Measurements from ENCODE around the gene MLF2. TPM values are rescaled to one million over a fixed set of nuclear protein-coding genes. Genes with fewer than 3 reads are reported as not detected.

The MLF2 gene
- polyA plus RNA-seq, 1 donor from 2014 or later, result 134 TPM

- H3K27me3 ChIP-seq (ENCODE audit: insufficient read depth, low read depth, low read length), result no peaks in the 10 kb centered on the region
- H3K4me2 ChIP-seq (ENCODE audit: low read length), result no peak overlapping the region
Measured at GRCh38 chr12:6774499-6775062, 21.6 kb upstream of the MLF2 start.

More at GRCh38 chr12:6774499-6775062, 21.6 kb upstream of the MLF2 start:
- no peak overlapping the region for H2AFZ ChIP-seq (ENCODE audit: low read depth, low read length)
- H3K9ac ChIP-seq (ENCODE audit: low read length), result no peak overlapping the region
- no peaks in the 10 kb centered on the region for H3F3A ChIP-seq (ENCODE audit: insufficient read depth, low read length, poor library complexity, severe bottlenecking)
- peaks cover 7% of the 10 kb centered on the region for H3K36me3 ChIP-seq (ENCODE audit: insufficient read depth, low read length)
- TF ChIP-seq TAF1 (IDR thresholded peaks at IDR 0.05; ENCODE audit: low read depth) (no peak), CTCF (IDR thresholded peaks at IDR 0.05; ENCODE audit: poor library complexity, severe bottlenecking) (no peak), REST (IDR thresholded peaks at IDR 0.05; ENCODE audit: borderline replicate concordance) (no peak), EZH2 (IDR thresholded peaks at IDR 0.05; ENCODE audit: borderline replicate concordance, insufficient read depth, low read length, poor library complexity, severe bottlenecking) (no peak), RAD21 (conservative IDR thresholded peaks at IDR 0.05) (no peak), SMC3 (conservative IDR thresholded peaks at IDR 0.05; ENCODE audit: poor library complexity) (no peak), MXI1 (conservative IDR thresholded peaks at IDR 0.05; ENCODE audit: poor library complexity, severe bottlenecking) (no peak), POLR2AphosphoS5 (IDR thresholded peaks at IDR 0.05) (no peak)
- H3K27ac ChIP-seq (ENCODE audit: low read length), result no peak overlapping the region
- H3K9me2 ChIP-seq (ENCODE audit: insufficient read depth, low read length), result no peaks in the 10 kb centered on the region
- peaks cover 13% of the 10 kb centered on the region for H4K20me1 ChIP-seq (ENCODE audit: insufficient read depth)
- no peak overlapping the region for H3K4me3 ChIP-seq (ENCODE audit: low read length)
- H3K79me2 ChIP-seq (replicated peaks; ENCODE audit: insufficient read depth, low read length), result peaks cover 22% of the 10 kb centered on the region
- no peaks in the 10 kb centered on the region for H3K9me3 ChIP-seq (ENCODE audit: low read length)
